Stimulated activated CD8-positive, alpha-beta memory T cell treated with anti-CD3 and anti-CD28 coated beads, Interleukin-15, amount 100 ng/mL, for 4 hours (primary cell): ENCODE measurements around the gene S100A4.

Source experiments
- DNase-seq, 2 donors: peaks; one replicate each; pipeline ENCODE4 v3.0.0-alpha.2; 2020; ENCODE audit warnings: low read depth in 2 of 2

Gene S100A4

GRCh38 chr1:153547560-153548551, 2.2 kb upstream of the S100A4 start:
- no peak for DNase-seq

- DNase-seq, result no peak
Measured at GRCh38 chr1:153546796-153547559, 1.4 kb upstream of the S100A4 start.

GRCh38 chr1:153546371-153546770, 765 bp upstream of the S100A4 start:
- DNase-seq, result no peak

- DNase-seq, result no peak
Measured at GRCh38 chr1:153544453-153545066, 1.0 kb downstream of the S100A4 start.

GRCh38 chr1:153543736-153544135, 1.9 kb downstream of the S100A4 start:
- no peak for DNase-seq

- no peak for DNase-seq
Measured at GRCh38 chr1:153542956-153543711, 2.5 kb downstream of the S100A4 start.

GRCh38 chr1:153541641-153542590, 3.7 kb downstream of the S100A4 start:
- DNase-seq, result no peak

- no peak for DNase-seq
Measured at GRCh38 chr1:153540394-153541361, 4.9 kb downstream of the S100A4 start, which contains the start of gene S100A5. Gene S100A5, minus strand, starts transcription at chr1:153540934. Its CDS starts 743 bp downstream, at chr1:153540191.

GRCh38 chr1:153539395-153540093, 6.1 kb downstream of the S100A4 start:
- DNase-seq, result no peak

GRCh38 chr1:153538315-153538821, 7.2 kb downstream of the S100A4 start:
- DNase-seq, result no peak

GRCh38 chr1:153537376-153537730, 8.3 kb downstream of the S100A4 start:
- no peak for DNase-seq

GRCh38 chr1:153536671-153537375, 8.8 kb downstream of the S100A4 start:
- no peak for DNase-seq

GRCh38 chr1:153536012-153536670, 9.5 kb downstream of the S100A4 start:
- DNase-seq, result peak; percentile 68 to 75

GRCh38 chr1:153535242-153536011, 10.2 kb downstream of the S100A4 start, which contains the start of gene S100A6:
Gene S100A6, minus strand, starts transcription at chr1:153535991. Its CDS starts 652 bp downstream, at chr1:153535339.
- DNase-seq, result no peak

- no peak for DNase-seq
Measured at GRCh38 chr1:153534925-153535241, 10.7 kb downstream of the S100A4 start.

- DNase-seq, result no peak
Measured at GRCh38 chr1:153534226-153534924, 11.2 kb downstream of the S100A4 start.
